Dedifferentiated amniotic fluid mesenchymal stem cell (primary cell): ENCODE data around the gene FGF3.

Experiments
- DNase-seq: peaks from one replicate; pipeline ENCODE4 v3.0.0-alpha.2; 2016; ENCODE audit errors: extremely low spot score

FGF3 gene

DNA sequence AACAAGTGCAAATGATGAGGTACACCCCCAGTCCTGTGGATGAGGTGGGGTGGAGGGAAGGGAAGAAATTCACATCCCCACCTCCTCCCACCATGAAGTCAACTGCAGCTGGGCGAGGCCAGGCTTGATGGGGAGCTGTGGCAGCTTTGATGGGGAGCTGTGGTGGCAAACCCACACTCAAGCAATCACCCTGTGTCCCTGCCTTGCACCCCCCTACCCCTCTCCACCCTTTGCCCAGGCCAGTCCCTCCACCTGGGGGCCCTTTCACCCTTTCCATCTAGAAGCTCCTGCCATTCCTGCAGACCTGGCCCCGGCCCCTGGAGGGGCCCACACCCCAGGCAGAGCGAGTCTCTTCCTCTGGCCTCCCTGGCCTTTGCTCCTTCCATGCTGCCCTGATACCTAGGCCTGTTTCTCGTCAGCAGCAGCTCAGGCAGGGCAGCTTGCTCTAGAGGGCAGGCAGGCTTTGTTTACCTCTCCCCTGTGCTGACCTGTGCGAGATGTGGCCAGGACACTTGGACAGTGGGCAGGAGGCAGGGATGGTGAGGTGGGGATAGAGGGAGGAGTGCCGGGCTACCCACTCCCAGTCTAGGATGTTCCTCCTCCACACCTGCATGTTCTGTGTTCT lies 4.5 kb upstream of the FGF3 start:
- DNase-seq, result no peak

DNA sequence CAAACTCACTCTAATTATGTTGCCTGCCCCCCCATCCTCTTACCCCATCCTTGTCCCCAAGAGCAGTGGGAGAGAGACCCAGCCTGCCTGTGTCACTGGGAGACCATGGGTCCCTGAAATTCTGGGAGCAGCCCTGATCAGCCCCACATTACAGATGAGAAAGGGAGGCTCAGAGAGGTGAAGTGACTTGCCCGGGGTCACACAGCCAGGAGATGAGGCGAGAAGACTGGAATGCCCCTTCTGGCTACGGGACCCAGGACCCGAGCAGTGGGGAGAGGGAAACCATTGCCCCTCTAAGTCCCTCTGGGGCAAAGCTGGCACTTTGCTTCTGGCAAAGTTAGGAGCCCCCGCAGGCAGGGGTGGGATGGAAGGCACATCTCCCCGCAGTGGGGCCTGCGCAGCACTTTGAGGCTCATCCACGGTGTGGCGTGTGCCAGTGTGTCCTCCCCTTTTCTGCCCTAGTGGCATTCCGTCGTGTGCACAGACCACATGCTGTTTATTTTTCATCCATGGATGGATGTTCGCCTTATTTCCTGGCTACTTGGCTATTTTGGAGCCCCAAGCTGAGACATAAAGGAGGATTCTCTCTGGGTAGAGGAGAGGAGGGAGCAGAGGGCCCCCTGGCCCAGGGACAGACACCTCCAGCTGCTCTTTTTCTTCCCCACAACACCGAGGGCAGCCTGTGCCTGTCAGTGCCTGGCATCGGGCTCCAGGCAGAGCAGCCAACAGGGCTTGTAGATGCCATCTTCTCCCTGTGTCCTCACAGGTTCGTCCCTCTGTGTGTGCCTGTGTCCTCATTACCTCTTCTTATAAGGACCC lies 3.7 kb upstream of the FGF3 start:
- no peak for DNase-seq

DNA sequence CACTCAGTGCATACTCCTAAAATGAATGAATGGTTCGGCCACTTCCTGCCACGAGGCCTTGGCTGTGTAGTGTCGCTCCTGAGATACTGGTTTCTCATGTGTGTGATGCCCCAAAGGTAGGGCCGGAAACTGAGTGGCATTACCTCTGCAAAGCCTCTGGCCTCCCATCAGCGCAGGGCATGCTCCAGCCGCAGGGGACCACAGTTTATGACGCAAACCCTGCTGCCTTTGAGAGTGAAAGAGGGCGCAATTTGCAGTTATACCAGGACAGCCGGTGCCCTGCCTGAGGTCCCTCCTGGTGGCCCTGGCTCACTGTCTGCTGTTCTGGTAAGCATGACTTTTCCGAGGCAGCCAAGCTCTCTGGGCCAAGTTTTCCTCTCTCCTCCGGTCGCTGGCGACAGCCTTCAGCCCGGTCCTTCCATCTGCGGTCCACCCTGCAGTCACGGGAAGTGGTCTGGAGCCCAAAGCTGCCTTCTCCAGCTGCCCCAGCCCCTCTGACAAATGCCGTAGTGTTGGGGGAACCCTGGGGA lies 2.4 kb upstream of the FGF3 start:
- DNase-seq, result no peak

DNA sequence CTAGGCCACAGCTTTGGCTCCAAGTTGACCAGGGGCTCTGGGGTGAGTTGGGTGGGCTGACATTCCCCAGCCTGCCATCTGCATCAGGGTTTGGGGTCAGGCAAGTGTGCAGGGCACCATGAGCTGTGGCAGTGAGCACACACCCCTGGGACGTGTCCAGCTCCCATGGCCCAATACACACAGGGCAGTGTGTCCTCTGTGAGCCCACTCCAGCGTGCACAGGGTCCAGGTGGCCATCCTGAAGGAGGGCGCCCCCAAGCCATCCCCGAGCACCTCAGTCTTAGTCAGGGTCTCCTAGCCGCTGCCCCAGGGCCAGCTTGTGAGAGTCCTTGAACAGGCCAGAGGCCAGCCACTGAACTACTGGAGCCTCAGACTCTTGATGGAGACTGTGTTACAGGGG lies 1.2 kb upstream of the FGF3 start:
- DNase-seq, result no peak

DNA sequence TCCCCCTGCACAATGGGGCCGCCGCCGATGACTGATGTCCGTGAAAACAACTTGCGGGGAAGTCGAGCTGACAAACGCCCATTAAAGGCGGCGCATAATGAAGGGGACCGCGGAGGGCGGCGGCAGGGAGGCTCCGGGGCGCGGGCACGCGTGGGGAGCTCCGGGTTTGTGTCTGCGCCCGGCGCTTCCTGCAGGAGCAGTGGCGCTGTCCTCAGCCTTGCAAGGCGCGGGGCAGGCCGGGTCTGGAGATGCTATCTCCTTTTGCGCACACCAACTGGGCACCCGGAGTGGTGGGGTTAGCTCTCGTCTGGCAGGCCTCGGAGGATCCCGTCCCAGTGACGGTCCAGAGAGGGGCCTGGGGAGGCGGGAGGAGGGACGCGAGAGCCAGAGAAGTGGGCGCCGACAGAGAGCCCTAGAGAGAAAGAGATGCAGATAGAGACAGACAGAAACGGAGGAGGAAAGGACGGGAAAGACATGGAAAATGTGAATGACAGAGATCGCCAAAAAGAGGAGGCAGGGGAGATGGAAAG lies 390 bp upstream of the FGF3 start:
- no peak for DNase-seq

DNA sequence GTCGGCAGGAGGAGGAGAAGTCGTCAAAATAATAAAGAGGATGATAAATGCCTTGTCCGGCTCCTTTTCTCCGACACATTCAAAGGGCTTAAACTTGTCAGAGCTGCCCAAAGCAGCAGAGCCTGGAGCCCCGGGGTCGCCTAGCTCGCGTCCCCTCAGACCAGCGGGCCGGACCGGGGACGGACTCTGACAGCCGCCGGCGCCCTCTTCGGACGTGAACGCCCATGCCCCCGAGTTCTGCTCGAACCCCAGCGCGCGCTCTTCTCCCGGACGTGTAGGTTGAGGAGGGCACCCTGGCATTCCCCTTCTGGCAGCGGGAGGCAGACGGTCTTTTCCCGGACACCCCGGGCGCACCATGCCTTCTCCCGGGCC lies 999 bp downstream of the FGF3 start:
- no peak for DNase-seq

DNA sequence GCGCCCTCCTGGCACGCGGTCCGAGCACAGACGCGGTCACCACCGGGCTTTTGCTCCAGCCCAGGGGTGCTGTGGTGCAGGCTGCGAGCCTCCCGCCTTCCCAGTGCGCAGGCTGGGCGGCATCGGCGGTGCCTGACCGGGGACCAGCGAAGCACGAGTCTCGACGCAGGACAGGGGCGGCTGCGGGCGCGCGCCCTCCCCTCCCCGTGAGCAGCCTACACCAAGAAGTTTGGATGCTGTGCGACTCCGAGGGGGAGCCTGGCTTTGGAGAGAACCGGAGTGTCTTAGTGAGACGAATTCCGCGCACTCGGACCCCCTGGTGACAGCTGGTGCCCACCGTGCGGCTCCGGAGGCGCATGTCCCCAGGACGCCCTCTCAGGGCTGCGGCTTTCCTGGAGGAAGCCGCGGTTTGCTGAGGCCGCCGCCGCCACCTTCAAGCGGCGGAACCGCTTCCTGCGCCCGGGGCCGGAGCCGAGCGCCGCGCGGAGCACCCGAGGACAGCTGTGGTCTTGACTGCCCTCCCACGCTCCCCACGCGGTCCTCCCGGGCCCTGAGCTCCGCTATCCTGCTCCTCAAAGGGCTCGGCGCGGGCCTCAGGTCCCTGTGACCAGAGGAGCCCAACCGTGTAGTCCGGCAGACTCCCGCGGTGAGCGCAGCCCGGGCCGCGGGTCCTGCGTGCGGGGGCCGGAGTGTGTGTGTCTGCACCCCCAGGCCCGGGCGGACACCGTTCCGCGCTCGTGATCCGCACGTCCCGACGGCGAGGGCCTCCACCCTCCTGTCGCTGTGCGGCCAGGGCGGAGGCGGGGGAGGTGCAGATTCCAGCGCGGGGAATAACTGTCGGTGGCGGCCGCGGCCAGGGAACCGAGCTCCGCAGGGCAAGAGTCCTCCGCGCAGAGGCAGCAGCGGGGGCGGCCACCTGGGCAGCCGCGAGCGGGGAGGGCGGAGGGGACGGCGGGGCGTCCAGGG lies 1.7 kb downstream of the FGF3 start:
- DNase-seq, result no peak

DNA sequence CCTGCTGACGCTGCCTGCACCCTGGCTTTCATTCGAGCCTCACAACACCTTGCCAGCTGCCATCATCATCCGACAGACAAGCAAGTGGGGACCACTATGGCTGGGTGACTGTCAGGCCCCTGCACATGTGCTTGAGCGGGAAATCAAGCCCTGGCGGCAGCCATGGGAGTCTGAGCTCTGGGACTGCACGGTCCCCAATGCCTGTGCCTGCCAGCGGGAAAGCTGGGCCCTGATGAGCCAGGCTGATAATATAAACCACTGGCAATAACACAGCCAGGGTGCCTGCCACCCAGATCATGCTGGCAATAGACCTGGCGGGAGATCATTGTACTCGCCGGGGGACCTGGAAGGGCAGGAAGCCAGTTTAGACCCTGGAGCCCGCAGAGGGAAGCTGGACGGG lies 2.5 kb downstream of the FGF3 start:
- no peak for DNase-seq

DNA sequence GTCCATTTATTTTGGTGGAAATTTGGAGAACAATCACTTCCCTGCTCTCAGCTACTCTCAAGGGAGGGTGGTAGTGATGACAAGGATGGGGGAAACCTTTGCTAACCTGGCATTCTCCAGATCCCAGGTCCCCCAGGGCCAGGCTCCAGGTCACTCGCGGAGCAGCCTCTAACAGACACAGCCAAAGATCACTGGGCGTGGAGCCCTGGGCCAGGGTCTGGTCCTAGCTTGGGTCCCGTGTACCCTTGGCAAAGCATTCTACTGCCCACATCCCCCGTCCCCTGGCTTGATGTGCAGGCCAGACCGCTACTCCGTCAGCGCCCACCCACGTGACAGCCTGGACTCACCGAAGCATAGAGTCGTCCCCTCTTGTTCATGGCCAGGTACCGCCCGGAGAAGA lies 3.2 kb downstream of the FGF3 start:
- no peak for DNase-seq

DNA sequence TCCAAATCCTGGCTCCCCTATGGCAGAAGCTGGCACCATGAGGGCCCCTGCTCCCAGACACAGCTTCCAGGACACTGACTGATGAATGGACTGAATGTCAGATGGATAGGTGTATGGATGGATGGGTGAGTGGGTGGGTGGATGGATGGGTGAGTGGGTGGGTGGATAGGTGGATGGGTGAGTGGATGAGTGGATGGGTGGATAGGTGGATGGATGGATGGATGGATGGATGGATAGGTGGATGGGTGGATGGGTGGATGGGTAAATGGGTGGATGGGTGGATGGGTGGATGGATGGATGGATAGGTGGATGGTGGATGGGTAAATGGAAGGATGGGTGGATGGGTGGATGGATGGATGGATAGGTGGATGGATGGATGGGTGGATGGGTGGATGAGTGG lies 4.3 kb downstream of the FGF3 start:
- no peak for DNase-seq

DNA sequence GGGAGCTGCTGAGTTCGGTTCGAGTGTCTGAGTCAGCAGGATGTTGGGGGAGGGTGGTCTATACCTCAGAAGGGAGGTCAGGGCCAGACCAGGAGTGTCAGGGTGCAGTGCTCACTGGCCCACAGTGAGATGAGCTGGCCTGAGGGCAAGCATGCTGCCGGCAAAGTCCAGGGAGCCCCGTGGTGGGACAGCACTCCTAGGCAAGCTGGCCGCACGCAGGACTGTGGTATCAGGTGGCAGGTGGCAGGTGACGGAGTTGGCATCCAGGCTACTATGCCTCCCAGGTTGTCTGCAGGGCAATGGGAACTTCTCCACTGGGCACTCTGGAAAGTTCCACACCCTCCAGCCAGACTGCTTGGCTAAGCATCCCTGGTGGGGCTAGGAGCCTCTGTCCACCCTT lies 4.8 kb downstream of the FGF3 start:
- DNase-seq, result no peak

DNA sequence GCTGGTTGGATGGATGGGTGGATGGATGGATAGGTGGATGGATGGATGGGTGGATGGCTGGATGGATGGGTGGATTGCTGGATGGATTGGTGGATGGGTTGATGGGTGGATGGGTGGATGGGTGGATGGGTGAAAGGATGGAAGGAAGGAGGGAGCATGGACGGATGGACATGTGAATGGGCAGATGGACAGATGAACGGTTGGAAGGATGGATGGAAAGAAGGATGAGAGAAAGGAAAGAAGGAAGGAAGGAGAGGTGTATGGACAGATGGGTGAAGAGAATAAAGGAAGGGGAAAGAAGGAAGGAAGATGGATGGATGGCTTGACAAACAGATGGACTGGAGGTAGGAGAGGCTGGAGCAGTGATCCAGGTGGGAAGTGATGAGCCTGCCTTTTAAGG lies 5.4 kb downstream of the FGF3 start:
- no peak for DNase-seq

DNA sequence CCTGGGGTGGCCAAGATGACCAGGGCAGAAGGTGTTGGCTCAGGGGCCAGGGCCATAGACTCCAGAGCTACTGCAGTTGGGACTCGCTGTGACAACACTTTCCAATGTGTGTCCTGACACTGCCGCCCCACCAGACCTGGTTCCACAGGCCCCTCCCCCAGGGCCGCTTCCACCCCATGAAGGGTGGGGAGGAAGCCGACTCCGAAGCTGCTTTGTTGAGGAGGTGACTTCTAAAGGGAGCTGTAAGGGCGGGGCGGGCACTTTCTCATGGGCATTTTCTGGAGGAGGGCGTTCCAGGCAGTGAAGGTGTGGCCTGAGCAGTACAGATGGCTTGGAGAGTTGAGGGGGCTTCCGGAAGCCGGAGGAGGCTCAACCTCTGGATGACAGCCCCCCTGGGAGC lies 6.3 kb downstream of the FGF3 start:
- no peak for DNase-seq

DNA sequence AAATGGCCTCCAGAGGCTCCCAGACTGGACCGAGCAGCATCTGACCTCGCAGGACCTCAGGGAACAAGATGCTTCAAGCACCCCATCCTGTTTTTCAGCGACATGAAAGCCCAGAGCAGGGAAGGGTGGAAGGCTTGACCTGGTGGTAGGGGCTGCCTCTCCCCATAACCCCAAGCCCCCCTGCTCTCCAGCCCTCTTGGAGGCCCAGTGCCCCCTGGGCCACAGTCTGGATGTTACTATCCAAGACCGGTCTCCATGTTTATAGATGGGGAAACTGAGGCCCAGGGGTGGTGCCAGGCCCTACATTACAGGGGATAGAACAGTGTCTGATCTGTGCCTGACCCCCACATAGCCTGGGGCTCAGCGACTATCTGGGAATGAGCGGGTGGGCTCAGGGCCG lies 7.0 kb downstream of the FGF3 start:
- DNase-seq, result no peak

DNA sequence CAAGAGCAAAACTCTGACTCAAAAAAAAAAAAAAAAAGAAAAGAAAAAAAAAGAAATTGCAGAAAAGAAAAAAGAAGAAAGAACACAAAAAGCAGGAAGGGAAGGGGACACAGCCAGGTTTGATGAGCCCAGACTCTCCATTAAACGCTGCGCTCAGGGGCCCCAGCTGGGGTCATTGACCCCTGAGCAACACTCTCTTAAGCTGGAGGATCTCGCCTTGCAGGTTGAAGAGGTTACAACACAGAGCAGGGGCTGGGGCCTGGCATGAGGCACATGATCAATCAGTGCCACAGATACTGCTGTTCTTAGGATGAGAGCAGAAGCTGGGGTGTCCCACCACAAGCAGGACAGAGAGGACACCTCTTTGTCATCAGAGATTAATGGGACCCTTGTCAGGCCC lies 7.8 kb downstream of the FGF3 start:
- no peak for DNase-seq

DNA sequence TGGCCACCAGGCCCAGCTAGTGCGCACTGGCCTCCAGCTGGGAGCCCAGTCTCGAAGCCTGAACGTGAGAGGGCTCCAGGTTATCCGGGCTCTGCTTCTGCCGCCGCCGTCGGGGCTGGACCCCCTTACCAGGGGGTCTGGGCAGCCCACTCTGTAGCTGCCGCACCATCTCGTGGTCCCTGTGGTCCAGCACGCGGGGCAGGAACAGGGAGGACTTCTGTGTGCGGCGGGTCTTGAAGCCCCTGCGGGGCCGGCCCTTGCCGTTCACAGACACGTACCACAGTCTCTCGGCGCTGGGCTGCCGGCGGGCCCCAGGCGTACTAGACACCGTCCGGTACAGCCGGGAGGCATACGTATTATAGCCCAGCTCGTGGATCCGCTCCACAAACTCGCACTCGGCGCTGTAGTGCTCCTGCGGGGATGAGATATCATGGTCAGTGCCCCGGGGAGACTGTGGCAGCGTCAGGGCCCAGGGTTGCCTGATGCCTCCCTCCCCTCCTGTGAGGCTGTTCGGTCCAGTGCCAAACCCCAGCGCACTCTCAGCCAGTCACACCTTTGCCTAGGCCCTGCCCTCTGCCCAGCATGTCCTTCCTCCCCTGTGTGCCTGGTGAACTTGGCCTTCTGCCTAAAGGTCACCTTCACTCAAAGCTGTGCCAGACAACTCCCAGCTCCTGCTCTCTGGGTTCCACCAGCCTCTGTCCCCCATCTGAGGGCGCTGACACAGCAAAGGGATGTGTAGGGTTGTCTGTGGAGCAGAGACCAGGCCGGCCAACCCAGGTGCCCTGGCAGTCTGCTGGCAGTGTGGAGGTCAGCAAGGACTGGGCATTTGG lies 8.7 kb downstream of the FGF3 start:
- no peak for DNase-seq

DNA sequence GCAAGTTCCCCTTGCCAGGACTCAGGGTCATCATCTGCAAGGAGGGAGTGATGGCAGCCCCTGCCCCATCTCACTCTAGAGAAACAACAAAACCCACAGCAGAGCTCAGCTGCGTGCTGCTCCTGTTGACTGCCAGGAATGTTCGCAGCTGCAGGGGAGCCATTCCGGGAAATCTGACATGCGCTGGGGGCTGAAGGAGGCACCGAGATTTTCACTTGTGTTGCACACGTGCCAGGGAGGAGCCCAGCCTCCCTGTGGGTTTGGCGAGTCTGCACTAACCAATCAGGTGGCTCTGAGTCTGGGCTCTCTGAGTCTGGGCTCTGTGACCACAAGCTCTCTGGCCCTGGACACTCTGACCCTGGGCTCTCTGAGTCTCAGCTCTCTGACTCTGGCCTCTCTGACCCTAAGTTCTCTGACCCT lies 10.5 kb downstream of the FGF3 start:
- DNase-seq, result no peak

DNA sequence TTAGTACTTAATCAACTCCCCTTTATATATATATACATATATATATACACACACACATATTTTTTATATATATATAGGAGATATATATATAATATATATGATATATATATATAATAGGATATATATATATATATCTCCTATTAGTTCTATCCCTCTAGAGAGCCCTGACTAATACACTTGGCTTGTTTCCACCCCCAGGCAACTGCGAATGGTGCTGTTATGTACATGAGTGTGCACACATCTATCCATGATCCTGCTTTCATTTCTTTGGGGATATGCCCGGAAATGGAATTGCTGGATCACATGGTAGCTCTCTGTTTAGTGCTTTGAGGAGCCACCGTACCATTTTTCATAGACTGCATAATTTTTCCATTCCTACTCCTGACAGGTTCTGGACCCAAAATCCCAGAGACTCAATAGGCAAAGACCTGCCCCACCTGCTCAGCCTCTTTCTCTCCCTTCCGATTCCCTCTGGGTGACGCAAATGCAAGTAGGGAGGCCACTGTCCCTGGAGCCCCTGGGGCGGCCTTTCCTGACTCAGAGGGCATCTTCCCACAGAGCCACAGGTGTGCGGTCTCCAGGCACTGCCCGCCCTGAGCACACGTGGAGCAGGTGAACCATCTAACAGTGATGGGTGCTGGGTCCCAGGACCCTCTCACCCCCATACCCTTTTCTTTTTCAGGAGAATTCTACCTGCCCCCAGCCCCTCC lies 12.0 kb downstream of the FGF3 start:
- no peak for DNase-seq

DNA sequence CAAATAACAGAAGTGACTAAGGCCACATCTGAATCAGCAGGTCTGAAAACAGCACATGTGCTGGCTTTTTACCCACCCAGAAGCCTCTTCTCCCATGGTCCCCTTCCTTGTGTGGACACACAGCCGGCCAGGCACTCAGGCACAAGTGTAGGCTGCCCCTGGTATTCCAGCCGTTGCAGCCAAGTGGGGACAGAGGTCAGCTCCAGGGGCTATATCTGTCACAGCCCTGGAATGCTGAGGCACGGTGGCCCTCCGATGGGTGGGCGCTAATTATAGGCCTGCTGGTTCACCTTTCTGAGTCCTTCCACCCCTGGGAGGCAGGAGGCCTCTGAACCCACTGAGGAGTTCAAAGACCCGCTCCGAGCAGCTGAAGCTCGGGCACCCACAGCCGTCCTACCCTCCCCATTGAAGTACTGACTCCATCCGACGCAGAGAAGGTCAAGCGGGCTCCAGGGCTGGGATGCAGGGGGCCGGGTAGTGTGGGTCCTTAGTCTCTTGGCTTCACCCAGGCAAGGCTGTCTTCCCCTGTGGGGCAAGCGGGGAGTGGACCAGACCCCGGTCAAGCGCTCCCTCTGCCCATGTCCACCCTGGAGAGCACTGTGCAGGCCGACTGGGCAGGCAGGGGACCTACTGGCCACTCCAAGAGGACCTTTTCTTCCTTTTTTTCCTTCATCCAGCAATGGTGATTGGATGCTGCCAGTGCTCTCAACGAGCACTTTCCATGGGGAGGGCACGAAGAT lies 14.3 kb downstream of the FGF3 start:
- no peak for DNase-seq
